ENCODE data around the gene PHETA2. TPM values are rescaled to one million over a fixed set of nuclear protein-coding genes. Genes with fewer than 3 reads are reported as not detected.

The PHETA2 gene
- total and polyA plus RNA-seq, 3 experiments from 2014 or later, result 0.67 to 3.1 (median 3.1) TPM

- H3K4me3 ChIP-seq (ENCODE audit: low read length), result peak overlapping the region; percentile 81
- no peaks in the 10 kb centered on the region for H3K27me3 Mint-ChIP-seq
- H3K4me1 Mint-ChIP-seq, result peaks cover 30 to 57% (median 37%) of the 10 kb centered on the region in 3 donors
- CTCF ChIA-PET, result interaction anchor here (2.2 to 4.7 kb wide), 2 partner anchors 9 to 12 kb away, joined by 9 to 41 read pairs; partner anchors contain the start of gene NDUFA6
- H3K36me3 Mint-ChIP-seq, result peaks cover 2 to 33% (median 6%) of the 10 kb centered on the region in 3 donors
- H3K4me3 Mint-ChIP-seq, result peak overlapping the region; percentile 93 to 98 (median 96)
- H3K4me1 ChIP-seq (ENCODE audit: insufficient read depth, low read length), result peaks cover 24% of the 10 kb centered on the region
- no peaks in the 10 kb centered on the region for H3K27me3 ChIP-seq (ENCODE audit: insufficient read depth, low read length, poor library complexity, severe bottlenecking)
- DNase-seq, result no peak
- H3K9me3 Mint-ChIP-seq, result no peaks in the 10 kb centered on the region
- H3K9me3 ChIP-seq (ENCODE audit: low read length), result no peaks in the 10 kb centered on the region
- peak overlapping the region; percentile 92 for H3K27ac ChIP-seq (ENCODE audit: low read depth, low read length)
- H3K36me3 ChIP-seq (ENCODE audit: insufficient read depth, low read length), result peaks cover 13% of the 10 kb centered on the region
- POLR2A ChIA-PET, result interaction anchor here (0.5 to 3.0 kb wide), 5 partner anchors 8 to 290 kb away, joined by 3 to 68 read pairs (median 6); partner anchors contain the start of genes NAGA and NDUFA6
- H3K27ac Mint-ChIP-seq, result peak overlapping the region; percentile 97 to 100 (median 98)
Observed at GRCh38 chr22:42078469-42079318, 4.6 kb downstream of the PHETA2 start.

- peak; percentile 98 to 99 (median 99) for DNase-seq
- peak within 1 kb of the TSS; percentile 97 to 100 (median 98) for H3K27ac Mint-ChIP-seq
- POLR2A ChIA-PET, result interaction anchor here (0.5 to 3.0 kb wide), 11 partner anchors 9 to 365 kb away, joined by 3 to 68 read pairs (median 5); partner anchors contain the start of genes CCDC134, CENPM, NAGA and NDUFA6
- peak within 1 kb of the TSS; percentile 92 for H3K27ac ChIP-seq (ENCODE audit: low read depth, low read length)
- H3K4me1 Mint-ChIP-seq, result peaks cover 30 to 57% (median 37%) of the 10 kb centered on the region in 3 donors
- CTCF ChIA-PET, result interaction anchor here (2.0 to 4.7 kb wide), 3 partner anchors 10 to 365 kb away, joined by 4 to 41 read pairs (median 9); partner anchors contain the start of gene NDUFA6
- H3K36me3 ChIP-seq (ENCODE audit: insufficient read depth, low read length), result peaks cover 17% of the 10 kb centered on the region
- no peaks in the 10 kb centered on the region for H3K9me3 ChIP-seq (ENCODE audit: low read length)
- H3K9me3 Mint-ChIP-seq, result no peaks in the 10 kb centered on the region
- no peaks in the 10 kb centered on the region for H3K27me3 ChIP-seq (ENCODE audit: insufficient read depth, low read length, poor library complexity, severe bottlenecking)
- H3K4me3 ChIP-seq (ENCODE audit: low read length), result peak within 1 kb of the TSS; percentile 81
- H3K27me3 Mint-ChIP-seq, result no peaks in the 10 kb centered on the region
- peak within 1 kb of the TSS; percentile 93 to 98 (median 96) for H3K4me3 Mint-ChIP-seq
- peaks cover 2 to 40% (median 6%) of the 10 kb centered on the region in 3 donors for H3K36me3 Mint-ChIP-seq
- H3K4me1 ChIP-seq (ENCODE audit: insufficient read depth, low read length), result peaks cover 24% of the 10 kb centered on the region
Observed at GRCh38 chr22:42079319-42080251, 5.5 kb downstream of the PHETA2 start, which contains the start of gene SMDT1. Gene SMDT1, plus strand, starts transcription at chr22:42079700. Its CDS starts 69 bp downstream, at chr22:42079769.

- CTCF ChIA-PET, result interaction anchor here (2.0 to 4.7 kb wide), 2 partner anchors 10 to 364 kb away, joined by 4 to 41 read pairs; partner anchors contain the start of gene NDUFA6
- Mint-ChIP-seq H3K4me3 (peak overlapping the region; percentile 93 to 98 (median 96)), H3K27me3 (no peaks in the 10 kb centered on the region), H3K27ac (peak overlapping the region; percentile 97 to 100 (median 98)), H3K4me1 (peaks cover 27 to 51% (median 31%) of the 10 kb centered on the region in 3 donors), H3K36me3 (peaks cover 2 to 47% (median 6%) of the 10 kb centered on the region in 3 donors), H3K9me3 (no peaks in the 10 kb centered on the region)
- peak overlapping the region; percentile 81 for H3K4me3 ChIP-seq (ENCODE audit: low read length)
- H3K36me3 ChIP-seq (ENCODE audit: insufficient read depth, low read length), result peaks cover 17% of the 10 kb centered on the region
- H3K4me1 ChIP-seq (ENCODE audit: insufficient read depth, low read length), result peaks cover 18% of the 10 kb centered on the region
- no peaks in the 10 kb centered on the region for H3K27me3 ChIP-seq (ENCODE audit: insufficient read depth, low read length, poor library complexity, severe bottlenecking)
- no peak for DNase-seq
- POLR2A ChIA-PET, result interaction anchor here (0.7 to 3.0 kb wide), 5 partner anchors 10 to 364 kb away, joined by 4 to 68 read pairs (median 5); partner anchors contain the start of genes NAGA, NDUFA6 and WBP2NL
- H3K27ac ChIP-seq (ENCODE audit: low read depth, low read length), result peak overlapping the region; percentile 92
- no peaks in the 10 kb centered on the region for H3K9me3 ChIP-seq (ENCODE audit: low read length)
Observed at GRCh38 chr22:42080287-42080686, 6.2 kb downstream of the PHETA2 start.

GRCh38 chr22:42083119-42083518, 9.1 kb downstream of the PHETA2 start:
- DNase-seq, result no peak
- Histone ChIP-seq H3K4me1 (ENCODE audit: insufficient read depth, low read length) (peaks cover 18% of the 10 kb centered on the region), H3K36me3 (ENCODE audit: insufficient read depth, low read length) (peaks cover 37% of the 10 kb centered on the region), H3K27ac (ENCODE audit: low read depth, low read length) (no peak overlapping the region), H3K9me3 (ENCODE audit: low read length) (no peaks in the 10 kb centered on the region), H3K27me3 (ENCODE audit: insufficient read depth, low read length, poor library complexity, severe bottlenecking) (no peaks in the 10 kb centered on the region), H3K4me3 (ENCODE audit: low read length) (no peak overlapping the region)
- ChIA-PET POLR2A (no interaction called here), CTCF (no interaction called here)
- H3K27ac Mint-ChIP-seq, result peak overlapping the region in 2 of 8 donors; percentile 21 to 27
- peaks cover 6 to 67% (median 6%) of the 10 kb centered on the region in 3 donors for H3K36me3 Mint-ChIP-seq
- no peaks in the 10 kb centered on the region for H3K9me3 Mint-ChIP-seq
- peak overlapping the region in 1 of 7 donors; percentile 67 for H3K4me3 Mint-ChIP-seq
- H3K27me3 Mint-ChIP-seq, result no peaks in the 10 kb centered on the region
- peaks cover 32 to 65% (median 42%) of the 10 kb centered on the region in 3 donors for H3K4me1 Mint-ChIP-seq

GRCh38 chr22:42084874-42085273, 10.8 kb downstream of the PHETA2 start:
- Histone ChIP-seq H3K4me1 (ENCODE audit: insufficient read depth, low read length) (peaks cover 20% of the 10 kb centered on the region), H3K9me3 (ENCODE audit: low read length) (no peaks in the 10 kb centered on the region), H3K27ac (ENCODE audit: low read depth, low read length) (no peak overlapping the region), H3K36me3 (ENCODE audit: insufficient read depth, low read length) (peaks cover 37% of the 10 kb centered on the region), H3K27me3 (ENCODE audit: insufficient read depth, low read length, poor library complexity, severe bottlenecking) (no peaks in the 10 kb centered on the region), H3K4me3 (ENCODE audit: low read length) (no peak overlapping the region)
- Mint-ChIP-seq H3K9me3 (no peaks in the 10 kb centered on the region), H3K27me3 (no peaks in the 10 kb centered on the region), H3K27ac (peak overlapping the region in 3 of 8 donors; percentile 10 to 46 (median 45)), H3K36me3 (peaks cover 6 to 71% (median 10%) of the 10 kb centered on the region in 3 donors), H3K4me1 (peaks cover 36 to 63% (median 49%) of the 10 kb centered on the region in 3 donors), H3K4me3 (peak overlapping the region in 1 of 7 donors; percentile 17)
- ChIA-PET CTCF (no interaction called here), POLR2A (no interaction called here)
- no peak for DNase-seq

GRCh38 chr22:42086051-42086450, 12.0 kb downstream of the PHETA2 start:
- H3K27ac Mint-ChIP-seq, result peak overlapping the region in 2 of 8 donors; percentile 38 to 52
- Histone ChIP-seq H3K4me1 (ENCODE audit: insufficient read depth, low read length) (peaks cover 13% of the 10 kb centered on the region), H3K27ac (ENCODE audit: low read depth, low read length) (no peak overlapping the region), H3K27me3 (ENCODE audit: insufficient read depth, low read length, poor library complexity, severe bottlenecking) (no peaks in the 10 kb centered on the region), H3K4me3 (ENCODE audit: low read length) (no peak overlapping the region), H3K36me3 (ENCODE audit: insufficient read depth, low read length) (peaks cover 37% of the 10 kb centered on the region), H3K9me3 (ENCODE audit: low read length) (no peaks in the 10 kb centered on the region)
- H3K9me3 Mint-ChIP-seq, result no peaks in the 10 kb centered on the region
- peaks cover 33 to 63% (median 47%) of the 10 kb centered on the region in 3 donors for H3K4me1 Mint-ChIP-seq
- ChIA-PET POLR2A (interaction anchor here (0.9 kb wide), 1 partner anchor 30 kb away, joined by 4 read pairs; no protein-coding TSS in a partner anchor), CTCF (interaction anchor here (1.2 kb wide), 1 partner anchor 358 kb away, joined by 3 read pairs; no protein-coding TSS in a partner anchor)
- H3K36me3 Mint-ChIP-seq, result peaks cover 6 to 70% (median 10%) of the 10 kb centered on the region in 3 donors
- peak overlapping the region in 1 of 7 donors; percentile 67 for H3K4me3 Mint-ChIP-seq
- no peak for DNase-seq
- no peaks in the 10 kb centered on the region for H3K27me3 Mint-ChIP-seq

All from CD8-positive, alpha-beta memory T cell (primary cell).